IPS-15b (cell line): ENCODE results near the gene GORASP1.

Experiments used
- H3K27me3 ChIP-seq: one replicate; pipeline ENCODE4 v1.6.1; 2013; ENCODE audit warnings: low read length; ENCODE audit not compliant: control insufficient read depth, insufficient read depth
- H3K36me3 ChIP-seq: one replicate; pipeline ENCODE4 v1.6.1; 2013; ENCODE audit warnings: low read length; ENCODE audit not compliant: control insufficient read depth, insufficient read depth
- H3K4me1 ChIP-seq: one replicate; pipeline ENCODE4 v1.6.1; 2013; ENCODE audit warnings: mild to moderate bottlenecking, low read length; ENCODE audit not compliant: control insufficient read depth, insufficient read depth
- H3K4me3 ChIP-seq: one replicate; pipeline ENCODE4 v1.5.1; 2013; ENCODE audit warnings: low read depth, low read length
- H3K9ac ChIP-seq: one replicate; pipeline ENCODE4 v1.6.1; 2013; ENCODE audit warnings: low read depth, mild to moderate bottlenecking, low read length
- H3K9me3 ChIP-seq: one replicate; pipeline ENCODE4 v1.6.1; 2013; ENCODE audit warnings: mild to moderate bottlenecking, low read length; ENCODE audit not compliant: control insufficient read depth, insufficient read depth

Gene GORASP1

GRCh38 chr3:39094851-39095677 lies 12.4 kb downstream of the GORASP1 start:
- Histone ChIP-seq H3K9me3 (no peaks in the 10 kb centered on the region), H3K4me3 (no peak overlapping the region), H3K36me3 (peaks cover 25% of the 10 kb centered on the region), H3K4me1 (no peaks in the 10 kb centered on the region), H3K9ac (no peak overlapping the region), H3K27me3 (no peaks in the 10 kb centered on the region)

GRCh38 chr3:39090922-39091321 lies 16.5 kb downstream of the GORASP1 start:
- no peaks in the 10 kb centered on the region for H3K4me1 ChIP-seq
- peaks cover 28% of the 10 kb centered on the region for H3K36me3 ChIP-seq
- H3K9me3 ChIP-seq = no peaks in the 10 kb centered on the region
- no peak overlapping the region for H3K9ac ChIP-seq
- H3K27me3 ChIP-seq = no peaks in the 10 kb centered on the region
- no peak overlapping the region for H3K4me3 ChIP-seq

DNA sequence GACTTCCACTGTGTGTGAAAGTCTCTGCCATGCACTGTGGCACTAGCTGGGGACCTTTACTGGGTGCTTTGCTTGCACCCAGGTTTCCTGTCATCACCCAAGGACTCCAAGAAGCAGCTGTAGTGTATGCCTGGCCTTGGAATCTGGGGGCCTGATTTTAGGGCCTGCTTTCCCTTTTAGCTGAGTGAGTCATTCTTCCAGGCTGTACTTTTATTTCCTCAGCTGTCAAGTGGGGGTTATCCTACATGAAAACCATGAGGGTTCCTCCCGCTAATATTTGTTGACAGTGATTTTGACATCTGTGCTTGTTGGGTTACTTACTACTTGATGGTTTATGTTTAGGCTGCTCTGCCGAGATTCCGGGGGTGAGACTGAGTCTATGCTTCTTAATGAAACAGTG lies 18.5 kb downstream of the GORASP1 start:
- Histone ChIP-seq H3K4me1 (no peaks in the 10 kb centered on the region), H3K36me3 (peaks cover 21% of the 10 kb centered on the region), H3K27me3 (no peaks in the 10 kb centered on the region)

DNA sequence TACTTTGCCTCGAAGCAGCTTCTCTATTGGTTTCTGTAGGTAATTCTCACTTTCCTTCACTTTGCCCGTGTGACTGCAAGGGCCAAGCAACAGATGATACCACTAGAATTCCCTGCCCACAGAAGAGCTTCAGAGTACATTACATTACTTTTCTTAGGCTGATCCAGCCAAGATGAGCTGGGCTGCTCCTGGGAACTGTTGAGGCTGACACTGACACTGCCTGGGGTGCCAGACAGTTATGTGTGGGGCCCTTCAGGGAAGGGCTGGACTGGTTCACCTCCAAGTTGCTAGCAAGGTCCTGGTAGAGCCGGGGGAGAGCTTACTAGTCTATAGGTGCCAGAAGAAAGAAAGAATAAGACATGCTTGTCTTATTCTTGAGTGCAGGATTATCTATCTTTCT lies 19.0 kb downstream of the GORASP1 start:
- H3K9me3 ChIP-seq = no peaks in the 10 kb centered on the region
- H3K27me3 ChIP-seq = no peaks in the 10 kb centered on the region
- no peak overlapping the region for H3K4me3 ChIP-seq
- H3K9ac ChIP-seq = no peak overlapping the region
- peaks cover 21% of the 10 kb centered on the region for H3K36me3 ChIP-seq
- H3K4me1 ChIP-seq = no peaks in the 10 kb centered on the region

More for the DNA sequence above, 18.5 kb downstream of the GORASP1 start:
- Histone ChIP-seq H3K9ac (no peak overlapping the region), H3K9me3 (no peaks in the 10 kb centered on the region), H3K4me3 (no peak overlapping the region)

DNA sequence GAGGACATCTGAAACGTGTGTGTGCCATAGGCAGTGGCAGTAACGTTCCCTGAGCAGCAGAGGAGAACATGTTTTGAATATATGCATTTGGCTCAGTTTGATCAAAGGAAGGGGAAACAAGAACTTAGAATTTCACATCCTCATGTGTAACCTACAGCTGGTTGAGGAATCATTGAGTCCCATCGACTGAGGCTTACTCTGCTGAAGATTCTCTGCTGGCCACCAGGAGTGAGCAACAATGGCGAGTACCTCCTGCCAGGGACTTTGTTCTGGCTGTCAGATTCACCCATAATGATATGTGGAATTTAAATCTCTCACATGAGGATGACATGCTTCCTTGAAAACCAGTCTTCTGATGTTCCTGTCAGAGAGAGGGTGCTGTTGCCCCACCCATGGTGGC lies 21.3 kb downstream of the GORASP1 start:
- peaks cover 21% of the 10 kb centered on the region for H3K36me3 ChIP-seq
- H3K9ac ChIP-seq = no peak overlapping the region
- H3K9me3 ChIP-seq = no peaks in the 10 kb centered on the region
- no peaks in the 10 kb centered on the region for H3K4me1 ChIP-seq
- no peaks in the 10 kb centered on the region for H3K27me3 ChIP-seq
- H3K4me3 ChIP-seq = no peak overlapping the region

DNA sequence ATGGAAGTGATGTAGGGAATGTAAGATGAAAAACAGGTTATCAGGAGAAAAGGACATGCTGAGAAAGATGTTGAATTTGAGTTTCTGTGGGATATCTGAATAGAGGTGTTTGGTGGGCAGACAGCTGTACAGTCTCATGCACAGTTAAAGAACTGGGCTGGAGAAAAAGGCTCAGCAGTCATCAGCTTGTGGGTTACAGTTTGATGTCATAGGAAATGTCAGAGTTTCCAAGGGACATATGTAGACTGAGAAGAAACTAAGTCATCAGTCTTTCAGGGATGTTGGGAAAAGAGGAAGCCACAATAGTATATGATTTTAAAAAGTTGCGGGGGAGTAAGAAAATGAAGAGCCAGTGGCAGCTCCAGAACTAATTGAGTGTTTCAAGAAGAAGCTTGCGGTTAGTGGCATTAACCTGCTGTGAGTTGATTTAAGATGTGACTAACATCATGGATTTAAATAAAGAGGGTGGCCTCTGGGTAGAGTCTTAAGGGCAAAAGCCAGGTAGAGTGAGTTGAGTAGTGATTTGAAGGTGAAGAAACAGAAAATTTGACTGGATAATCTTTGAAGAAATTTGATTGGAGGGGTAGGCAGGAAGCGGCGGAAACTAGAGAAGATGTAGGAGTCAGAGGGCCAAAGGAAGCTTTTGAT lies 24.6 kb downstream of the GORASP1 start:
- no peaks in the 10 kb centered on the region for H3K4me1 ChIP-seq
- H3K4me3 ChIP-seq = no peak overlapping the region
- no peaks in the 10 kb centered on the region for H3K27me3 ChIP-seq
- H3K36me3 ChIP-seq = peaks cover 11% of the 10 kb centered on the region
- H3K9me3 ChIP-seq = no peaks in the 10 kb centered on the region
- no peak overlapping the region for H3K9ac ChIP-seq

- Histone ChIP-seq H3K36me3 (no peaks in the 10 kb centered on the region), H3K27me3 (no peaks in the 10 kb centered on the region), H3K4me1 (no peaks in the 10 kb centered on the region)
Measured at GRCh38 chr3:39080026-39080425, 27.4 kb downstream of the GORASP1 start.

DNA sequence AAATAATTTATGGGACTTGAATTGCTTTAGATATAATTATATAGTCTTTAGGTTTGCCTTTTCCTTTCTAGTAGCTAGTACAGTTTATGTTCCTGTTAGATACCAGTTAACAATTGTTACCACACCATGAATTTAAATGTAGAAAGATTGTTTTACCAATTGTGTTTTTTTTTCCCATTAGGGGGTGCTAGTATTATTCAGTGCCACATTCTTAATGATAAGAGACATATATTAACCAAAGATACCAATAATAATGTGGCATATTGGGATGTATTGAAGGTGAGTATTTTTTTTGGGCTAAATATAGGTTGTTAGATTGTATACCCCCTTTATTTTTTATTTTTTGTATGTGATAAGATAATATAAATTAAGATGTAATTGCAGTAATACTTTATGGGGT lies 27.9 kb downstream of the GORASP1 start:
- Histone ChIP-seq H3K4me3 (no peak overlapping the region), H3K36me3 (no peaks in the 10 kb centered on the region), H3K9ac (no peak overlapping the region)

More at GRCh38 chr3:39080026-39080425, 27.4 kb downstream of the GORASP1 start:
- Histone ChIP-seq H3K9me3 (no peaks in the 10 kb centered on the region), H3K4me3 (no peak overlapping the region), H3K9ac (no peak overlapping the region)

DNA sequence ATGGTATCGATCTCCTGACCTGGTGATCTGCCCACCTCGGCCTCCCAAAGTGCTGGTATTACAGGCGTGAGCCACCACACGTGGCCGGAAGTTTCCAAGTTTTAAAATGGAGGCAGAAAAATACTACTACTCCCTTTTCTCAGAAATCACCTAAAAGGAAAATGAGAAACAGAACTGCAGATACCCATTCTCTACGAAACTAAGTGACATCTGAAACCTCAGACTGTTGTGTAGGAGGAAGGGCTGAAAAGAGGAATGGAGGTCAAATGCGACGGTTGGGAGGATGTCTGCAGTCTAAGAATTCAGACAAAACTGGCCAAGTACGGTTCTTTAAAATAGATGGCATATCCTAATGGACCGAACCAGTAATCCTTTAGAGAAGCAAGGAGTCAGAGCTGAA lies 31.5 kb downstream of the GORASP1 start:
- H3K27me3 ChIP-seq = no peaks in the 10 kb centered on the region
- no peak overlapping the region for H3K4me3 ChIP-seq
- H3K9ac ChIP-seq = no peak overlapping the region
- H3K9me3 ChIP-seq = no peaks in the 10 kb centered on the region
- no peaks in the 10 kb centered on the region for H3K36me3 ChIP-seq
- no peaks in the 10 kb centered on the region for H3K4me1 ChIP-seq

More for the DNA sequence above, 27.9 kb downstream of the GORASP1 start:
- Histone ChIP-seq H3K27me3 (no peaks in the 10 kb centered on the region), H3K9me3 (no peaks in the 10 kb centered on the region), H3K4me1 (no peaks in the 10 kb centered on the region)

DNA sequence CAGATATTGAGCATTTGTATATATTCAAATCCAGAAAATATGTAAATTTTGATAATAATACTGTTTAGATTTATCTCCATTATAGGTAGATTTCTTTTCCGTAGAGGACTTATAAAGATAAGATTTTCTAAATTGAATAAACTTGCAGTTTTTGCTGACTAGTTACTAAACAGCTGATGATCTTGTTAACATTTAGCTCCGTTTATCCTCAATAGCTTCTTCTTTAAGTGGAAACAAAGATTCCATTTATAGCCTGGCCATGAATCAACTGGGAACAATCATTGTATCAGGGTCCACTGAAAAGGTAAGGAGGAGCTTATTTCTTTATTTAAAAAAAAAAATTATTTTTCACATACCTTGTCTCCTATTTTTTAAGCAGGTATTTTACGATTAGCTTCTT lies 38.9 kb downstream of the GORASP1 start:
- H3K4me3 ChIP-seq = no peak overlapping the region

DNA sequence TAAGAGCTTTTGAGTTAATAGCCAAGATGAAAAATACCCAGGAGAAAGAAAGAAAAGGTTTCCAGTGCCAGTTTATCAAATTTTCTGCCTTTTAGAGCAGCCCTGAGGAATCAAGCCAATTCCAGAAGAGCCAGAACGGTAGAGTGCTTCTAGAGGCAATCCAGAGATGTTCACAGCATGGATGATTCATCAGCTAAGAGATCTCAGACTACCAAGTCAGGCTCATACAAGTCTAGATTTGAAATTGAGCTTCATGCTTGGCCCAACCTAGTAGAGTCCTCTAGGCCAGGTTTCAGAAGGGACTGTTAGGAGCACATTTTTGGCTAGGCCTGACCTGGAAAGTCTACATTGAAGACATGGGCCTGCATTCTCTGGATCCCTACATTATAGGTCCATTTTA lies 40.1 kb downstream of the GORASP1 start:
- H3K4me3 ChIP-seq = no peak overlapping the region
- no peak overlapping the region for H3K9ac ChIP-seq
- no peaks in the 10 kb centered on the region for H3K4me1 ChIP-seq
- no peaks in the 10 kb centered on the region for H3K36me3 ChIP-seq
- H3K9me3 ChIP-seq = no peaks in the 10 kb centered on the region
- no peaks in the 10 kb centered on the region for H3K27me3 ChIP-seq

More for the DNA sequence above, 38.9 kb downstream of the GORASP1 start:
- no peak overlapping the region for H3K9ac ChIP-seq
- H3K4me1 ChIP-seq = no peaks in the 10 kb centered on the region
- no peaks in the 10 kb centered on the region for H3K36me3 ChIP-seq
- H3K9me3 ChIP-seq = no peaks in the 10 kb centered on the region
- no peaks in the 10 kb centered on the region for H3K27me3 ChIP-seq

GRCh38 chr3:39065197-39065596 lies 42.2 kb downstream of the GORASP1 start:
- Histone ChIP-seq H3K4me1 (no peaks in the 10 kb centered on the region), H3K36me3 (no peaks in the 10 kb centered on the region), H3K27me3 (no peaks in the 10 kb centered on the region), H3K9me3 (no peaks in the 10 kb centered on the region), H3K9ac (no peak overlapping the region), H3K4me3 (no peak overlapping the region)
